Measurements from ENCODE around the gene CTIF.

CTIF gene

GRCh38 chr18:48902023-48902855 lies 363.4 kb downstream of the CTIF start:
- no peak for DNase-seq (ENCODE audit: low read depth)

GRCh38 chr18:48902856-48903601 lies 364.2 kb downstream of the CTIF start:
- no peak for DNase-seq (ENCODE audit: low read depth)

- no peak for DNase-seq (ENCODE audit: low read depth)
Measured at GRCh38 chr18:48904091-48904490, 365.3 kb downstream of the CTIF start.

GRCh38 chr18:48904847-48905394 lies 366.1 kb downstream of the CTIF start:
- no peak for DNase-seq (ENCODE audit: low read depth)

- no peak for DNase-seq (ENCODE audit: low read depth)
Measured at GRCh38 chr18:48905513-48905912, 366.7 kb downstream of the CTIF start.

- no peak for DNase-seq (ENCODE audit: low read depth)
Measured at GRCh38 chr18:48908916-48909315, 370.1 kb downstream of the CTIF start.

- DNase-seq (ENCODE audit: low read depth), result no peak
Measured at GRCh38 chr18:48909721-48910120, 370.9 kb downstream of the CTIF start.

GRCh38 chr18:48910972-48911545 lies 372.2 kb downstream of the CTIF start:
- DNase-seq (ENCODE audit: low read depth), result no peak

Measured in HS-5 (cell line).